ENCODE data around the gene SLC46A1. TPM values are rescaled to one million over a fixed set of nuclear protein-coding genes. Genes with fewer than 3 reads are reported as not detected.

The SLC46A1 gene
- total and polyA plus RNA-seq, 9 of the 15 experiments (the other 6 are each of a cell fraction or from before 2014, with no cell fraction given) = 0.24 to 5.5 (median 3.1) TPM

DNA sequence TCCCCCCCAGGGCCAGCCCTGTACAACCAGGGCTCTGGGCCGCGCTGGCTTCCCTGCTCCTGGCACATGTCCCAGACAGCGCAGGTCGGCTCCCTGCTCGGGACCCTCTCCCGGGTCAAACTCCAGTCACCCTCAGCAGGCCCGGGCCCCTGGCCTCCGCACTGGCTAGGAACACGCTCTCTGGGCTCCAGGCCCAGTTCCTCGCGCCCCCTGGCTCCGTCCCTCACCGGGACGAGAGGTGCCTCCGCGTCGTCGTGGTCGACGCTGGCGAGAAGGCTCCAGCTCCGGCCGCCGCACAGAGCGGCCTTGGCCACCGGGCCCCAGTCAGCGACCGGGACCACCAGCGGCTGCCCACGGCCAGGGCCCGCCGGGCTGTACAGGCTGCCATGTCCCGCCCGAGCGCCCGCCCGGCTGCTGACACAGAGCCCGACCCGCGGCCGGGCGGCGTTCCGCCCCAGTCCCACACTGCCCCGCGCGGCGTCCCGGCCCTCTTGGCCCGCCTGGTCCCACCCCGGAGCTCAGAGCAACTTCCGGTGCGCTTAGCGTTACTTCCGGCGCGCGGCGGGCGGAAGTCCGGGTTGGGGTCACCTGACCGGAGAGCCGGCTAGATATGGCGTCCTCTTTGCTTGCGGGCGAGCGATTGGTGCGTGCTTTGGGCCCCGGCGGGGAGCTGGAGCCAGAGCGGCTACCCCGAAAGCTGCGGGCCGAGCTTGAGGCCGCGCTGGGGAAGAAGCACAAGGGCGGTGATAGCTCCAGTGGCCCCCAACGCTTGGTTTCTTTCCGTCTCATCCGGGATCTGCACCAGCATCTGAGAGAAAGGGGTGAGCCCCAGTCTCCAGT, 48.7 kb downstream of the SLC46A1 start, which contains the start of gene POLDIP2 (continued):
- TF ChIP-seq, protein P1, sequence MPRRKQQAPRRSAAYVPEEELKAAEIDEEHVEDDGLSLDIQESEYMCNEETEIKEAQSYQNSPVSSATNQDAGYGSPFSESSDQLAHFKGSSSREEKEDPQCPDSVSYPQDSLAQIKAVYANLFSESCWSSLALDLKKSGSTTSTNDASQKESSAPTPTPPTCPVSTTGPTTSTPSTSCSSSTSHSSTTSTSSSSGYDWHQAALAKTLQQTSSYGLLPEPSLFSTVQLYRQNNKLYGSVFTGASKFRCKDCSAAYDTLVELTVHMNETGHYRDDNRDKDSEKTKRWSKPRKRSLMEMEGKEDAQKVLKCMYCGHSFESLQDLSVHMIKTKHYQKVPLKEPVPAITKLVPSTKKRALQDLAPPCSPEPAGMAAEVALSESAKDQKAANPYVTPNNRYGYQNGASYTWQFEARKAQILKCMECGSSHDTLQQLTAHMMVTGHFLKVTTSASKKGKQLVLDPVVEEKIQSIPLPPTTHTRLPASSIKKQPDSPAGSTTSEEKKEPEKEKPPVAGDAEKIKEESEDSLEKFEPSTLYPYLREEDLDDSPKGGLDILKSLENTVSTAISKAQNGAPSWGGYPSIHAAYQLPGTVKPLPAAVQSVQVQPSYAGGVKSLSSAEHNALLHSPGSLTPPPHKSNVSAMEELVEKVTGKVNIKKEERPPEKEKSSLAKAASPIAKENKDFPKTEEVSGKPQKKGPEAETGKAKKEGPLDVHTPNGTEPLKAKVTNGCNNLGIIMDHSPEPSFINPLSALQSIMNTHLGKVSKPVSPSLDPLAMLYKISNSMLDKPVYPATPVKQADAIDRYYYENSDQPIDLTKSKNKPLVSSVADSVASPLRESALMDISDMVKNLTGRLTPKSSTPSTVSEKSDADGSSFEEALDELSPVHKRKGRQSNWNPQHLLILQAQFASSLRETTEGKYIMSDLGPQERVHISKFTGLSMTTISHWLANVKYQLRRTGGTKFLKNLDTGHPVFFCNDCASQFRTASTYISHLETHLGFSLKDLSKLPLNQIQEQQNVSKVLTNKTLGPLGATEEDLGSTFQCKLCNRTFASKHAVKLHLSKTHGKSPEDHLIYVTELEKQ (CRISPR knock-in tag; IDR thresholded peaks at IDR 0.05) = 0 out of 2 replicates have a peak, but pooled peaks have one; percentile 6
- TF ChIP-seq ZNF764 (CRISPR knock-in tag; IDR thresholded peaks at IDR 0.05; ENCODE audit: low read depth) (no peak), THAP12 (CRISPR knock-in tag; IDR thresholded peaks at IDR 0.05) (peak; percentile 90), ZEB2 (IDR thresholded peaks at IDR 0.05) (no peak), SLC30A9 (CRISPR knock-in tag; IDR thresholded peaks at IDR 0.05) (no peak), ZKSCAN8 (CRISPR knock-in tag; IDR thresholded peaks at IDR 0.05) (no peak), ZBED1 (IDR thresholded peaks at IDR 0.05) (no peak), CAMTA2 (CRISPR knock-in tag; conservative IDR thresholded peaks at IDR 0.05) (no peak), EGR1 (conservative IDR thresholded peaks at IDR 0.05) (no peak), SNIP1 (IDR thresholded peaks at IDR 0.05; ENCODE audit: low read depth) (no peak), CBX3 (IDR thresholded peaks at IDR 0.05; ENCODE audit: borderline replicate concordance in 1 of 2, low read length in 2 of 2) (no peak), SRSF3 (IDR thresholded peaks at IDR 0.05; ENCODE audit: insufficient read depth, low read length) (no peak), ZNF589 (CRISPR knock-in tag; IDR thresholded peaks at IDR 0.05; ENCODE audit: low read depth) (no peak), SIN3B (IDR thresholded peaks at IDR 0.05; ENCODE audit: low read depth) (peak; percentile 100)
- TF ChIP-seq, protein P2, sequence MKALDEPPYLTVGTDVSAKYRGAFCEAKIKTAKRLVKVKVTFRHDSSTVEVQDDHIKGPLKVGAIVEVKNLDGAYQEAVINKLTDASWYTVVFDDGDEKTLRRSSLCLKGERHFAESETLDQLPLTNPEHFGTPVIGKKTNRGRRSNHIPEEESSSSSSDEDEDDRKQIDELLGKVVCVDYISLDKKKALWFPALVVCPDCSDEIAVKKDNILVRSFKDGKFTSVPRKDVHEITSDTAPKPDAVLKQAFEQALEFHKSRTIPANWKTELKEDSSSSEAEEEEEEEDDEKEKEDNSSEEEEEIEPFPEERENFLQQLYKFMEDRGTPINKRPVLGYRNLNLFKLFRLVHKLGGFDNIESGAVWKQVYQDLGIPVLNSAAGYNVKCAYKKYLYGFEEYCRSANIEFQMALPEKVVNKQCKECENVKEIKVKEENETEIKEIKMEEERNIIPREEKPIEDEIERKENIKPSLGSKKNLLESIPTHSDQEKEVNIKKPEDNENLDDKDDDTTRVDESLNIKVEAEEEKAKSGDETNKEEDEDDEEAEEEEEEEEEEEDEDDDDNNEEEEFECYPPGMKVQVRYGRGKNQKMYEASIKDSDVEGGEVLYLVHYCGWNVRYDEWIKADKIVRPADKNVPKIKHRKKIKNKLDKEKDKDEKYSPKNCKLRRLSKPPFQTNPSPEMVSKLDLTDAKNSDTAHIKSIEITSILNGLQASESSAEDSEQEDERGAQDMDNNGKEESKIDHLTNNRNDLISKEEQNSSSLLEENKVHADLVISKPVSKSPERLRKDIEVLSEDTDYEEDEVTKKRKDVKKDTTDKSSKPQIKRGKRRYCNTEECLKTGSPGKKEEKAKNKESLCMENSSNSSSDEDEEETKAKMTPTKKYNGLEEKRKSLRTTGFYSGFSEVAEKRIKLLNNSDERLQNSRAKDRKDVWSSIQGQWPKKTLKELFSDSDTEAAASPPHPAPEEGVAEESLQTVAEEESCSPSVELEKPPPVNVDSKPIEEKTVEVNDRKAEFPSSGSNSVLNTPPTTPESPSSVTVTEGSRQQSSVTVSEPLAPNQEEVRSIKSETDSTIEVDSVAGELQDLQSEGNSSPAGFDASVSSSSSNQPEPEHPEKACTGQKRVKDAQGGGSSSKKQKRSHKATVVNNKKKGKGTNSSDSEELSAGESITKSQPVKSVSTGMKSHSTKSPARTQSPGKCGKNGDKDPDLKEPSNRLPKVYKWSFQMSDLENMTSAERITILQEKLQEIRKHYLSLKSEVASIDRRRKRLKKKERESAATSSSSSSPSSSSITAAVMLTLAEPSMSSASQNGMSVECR (CRISPR knock-in tag; IDR thresholded peaks at IDR 0.05) = peak; percentile 34; the same call in 1 of the 2 replicates
- TF ChIP-seq, protein P3, sequence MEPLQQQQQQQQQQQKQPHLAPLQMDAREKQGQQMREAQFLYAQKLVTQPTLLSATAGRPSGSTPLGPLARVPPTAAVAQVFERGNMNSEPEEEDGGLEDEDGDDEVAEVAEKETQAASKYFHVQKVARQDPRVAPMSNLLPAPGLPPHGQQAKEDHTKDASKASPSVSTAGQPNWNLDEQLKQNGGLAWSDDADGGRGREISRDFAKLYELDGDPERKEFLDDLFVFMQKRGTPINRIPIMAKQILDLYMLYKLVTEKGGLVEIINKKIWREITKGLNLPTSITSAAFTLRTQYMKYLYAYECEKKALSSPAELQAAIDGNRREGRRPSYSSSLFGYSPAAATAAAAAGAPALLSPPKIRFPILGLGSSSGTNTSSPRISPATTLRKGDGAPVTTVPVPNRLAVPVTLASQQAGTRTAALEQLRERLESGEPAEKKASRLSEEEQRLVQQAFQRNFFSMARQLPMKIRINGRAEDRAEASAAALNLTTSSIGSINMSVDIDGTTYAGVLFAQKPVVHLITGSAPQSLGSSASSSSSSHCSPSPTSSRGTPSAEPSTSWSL (CRISPR knock-in tag; IDR thresholded peaks at IDR 0.05; ENCODE audit: borderline replicate concordance) = no peak

Measured in K562 (cell line).